AG04450 (cell line): Measurements from ENCODE around the gene ICAM2. TPM values are rescaled to one million over a fixed set of nuclear protein-coding genes. Genes with fewer than 3 reads are reported as not detected.
"Not testable (repeated sequence)": the region's sequence is repeated elsewhere in the genome, so short reads cannot be mapped to it uniquely, and the experiment has no call there.

Source experiments
- CTCF ChIA-PET: fragments of 300-600, 350-600 bp; formaldehyde crosslinking; extraction: SDS; loops from one replicate; lab custom pipeline; 2022; ENCODE audit warnings: antibody characterized with exemption, inconsistent platforms; lab: Charles Lee
- POLR2A ChIA-PET: fragments of 350-600 bp; formaldehyde crosslinking; extraction: SDS; loops from one replicate; lab custom pipeline; 2021; ENCODE audit warnings: antibody characterized with exemption, inconsistent platforms; lab: Yijun Ruan, JAX
- DNase-seq: peaks from one replicate; pipeline ENCODE4 v3.0.0-alpha.2; 2011; ENCODE audit warnings: low read depth, low spot score
- H3K27ac ChIP-seq: one replicate; pipeline ENCODE4 v1.5.1; 2012; ENCODE audit warnings: low read depth, low read length, control low read depth
- H3K27me3 ChIP-seq: one replicate; pipeline ENCODE4 v1.6.0; 2012; ENCODE audit warnings: low read length; ENCODE audit not compliant: control insufficient read depth, insufficient read depth
- H3K4me3 ChIP-seq: 2 replicates; pipeline ENCODE4 v1.5.1; 2011; ENCODE audit warnings: mild to moderate bottlenecking, low read depth, low read length, control low read depth
- H3K9me3 ChIP-seq: 2 replicates; pipeline ENCODE4 v1.5.1; 2012; ENCODE audit warnings: low read length; ENCODE audit not compliant: control insufficient read depth, insufficient read depth
- CTCF ChIP-seq: IDR thresholded peaks from 2 replicates; pipeline ENCODE4 v1.5.1; 2011; ENCODE audit warnings: low read depth, low read length, control low read depth, inconsistent platforms
- polyA plus RNA-seq: library from polyadenylated mRNA; depleted of rRNA; stranded (reverse); fragments of >200 nt; gene quantifications from 2 replicates; pipeline ENCODE4 v1.2.3, GENCODE V29; 2011

The ICAM2 gene
- polyA plus RNA-seq, 1 experiment: 0.16 TPM

- CTCF ChIA-PET: no interaction called here
- DNase-seq: no peak
- POLR2A ChIA-PET: no interaction called here
- peaks cover 6% of the 10 kb centered on the region for H3K27me3 ChIP-seq
- no peak overlapping the region for H3K4me3 ChIP-seq
- TF ChIP-seq CTCF: no peak
- no peak overlapping the region for H3K27ac ChIP-seq
- H3K9me3 ChIP-seq: no peaks in the 10 kb centered on the region; the same call in 1 of the 2 replicates
These were observed 5.0 kb downstream of the ICAM2 start for GRCh38 chr17:64015447-64015846.

- Histone ChIP-seq H3K9me3 (no peaks in the 10 kb centered on the region), H3K27me3 (peaks cover under 1% of the 10 kb centered on the region), H3K27ac (no peak overlapping the region), H3K4me3 (no peak overlapping the region)
- POLR2A ChIA-PET: no interaction called here
- CTCF ChIA-PET: no interaction called here
- no peak for DNase-seq
- TF ChIP-seq CTCF: no peak
These were observed 10.6 kb downstream of the ICAM2 start for GRCh38 chr17:64009571-64010402.

- CTCF ChIA-PET: no interaction called here
- no peak for TF ChIP-seq CTCF
These were observed 11.6 kb downstream of the ICAM2 start for GRCh38 chr17:64008830-64009229.

GRCh38 chr17:64008346-64008745, 12.1 kb downstream of the ICAM2 start:
- Histone ChIP-seq H3K9me3 (no peaks in the 10 kb centered on the region), H3K4me3 (no peak overlapping the region), H3K27me3 (peaks cover 9% of the 10 kb centered on the region), H3K27ac (no peak overlapping the region)
- CTCF ChIA-PET: no interaction called here
- POLR2A ChIA-PET: no interaction called here
- DNase-seq: no peak
- no peak for TF ChIP-seq CTCF

More at GRCh38 chr17:64008830-64009229, 11.6 kb downstream of the ICAM2 start:
- no peak overlapping the region for H3K27ac ChIP-seq
- H3K4me3 ChIP-seq: no peak overlapping the region
- POLR2A ChIA-PET: no interaction called here
- no peak for DNase-seq
- peaks cover 9% of the 10 kb centered on the region for H3K27me3 ChIP-seq
- H3K9me3 ChIP-seq: no peaks in the 10 kb centered on the region

- ChIA-PET CTCF (interaction anchor here (0.5 to 1.9 kb wide), 2 partner anchors 102 to 126 kb away, joined by 4 to 5 read pairs; no protein-coding TSS in a partner anchor), POLR2A (interaction anchor here (0.7 kb wide), 1 partner anchor 23 kb away, joined by 3 read pairs; no protein-coding TSS in a partner anchor)
These were observed 12.6 kb downstream of the ICAM2 start for GRCh38 chr17:64007838-64008282.

GRCh38 chr17:64007089-64007837, 13.2 kb downstream of the ICAM2 start:
- CTCF ChIA-PET: interaction anchor here (0.5 to 1.9 kb wide), 3 partner anchors 102 to 126 kb away, joined by 4 to 5 read pairs (median 4); no protein-coding TSS in a partner anchor
- H3K27me3 ChIP-seq: peaks cover 12% of the 10 kb centered on the region
- DNase-seq, H3K4me3 ChIP-seq, H3K27ac ChIP-seq, H3K9me3 ChIP-seq: not testable (repeated sequence)
- POLR2A ChIA-PET: interaction anchor here (0.7 kb wide), 1 partner anchor 23 kb away, joined by 3 read pairs; no protein-coding TSS in a partner anchor

More at GRCh38 chr17:64007838-64008282, 12.6 kb downstream of the ICAM2 start:
- no peak for TF ChIP-seq CTCF
- Histone ChIP-seq H3K9me3 (no peaks in the 10 kb centered on the region), H3K4me3 (no peak overlapping the region), H3K27ac (no peak overlapping the region), H3K27me3 (peaks cover 12% of the 10 kb centered on the region)
- DNase-seq: no peak
